Measurements from ENCODE around the gene AQP12A. TPM values are rescaled to one million over a fixed set of nuclear protein-coding genes. Genes with fewer than 3 reads are reported as not detected.

Gene AQP12A
- total and polyA plus RNA-seq, 12 donors: not detected

DNA sequence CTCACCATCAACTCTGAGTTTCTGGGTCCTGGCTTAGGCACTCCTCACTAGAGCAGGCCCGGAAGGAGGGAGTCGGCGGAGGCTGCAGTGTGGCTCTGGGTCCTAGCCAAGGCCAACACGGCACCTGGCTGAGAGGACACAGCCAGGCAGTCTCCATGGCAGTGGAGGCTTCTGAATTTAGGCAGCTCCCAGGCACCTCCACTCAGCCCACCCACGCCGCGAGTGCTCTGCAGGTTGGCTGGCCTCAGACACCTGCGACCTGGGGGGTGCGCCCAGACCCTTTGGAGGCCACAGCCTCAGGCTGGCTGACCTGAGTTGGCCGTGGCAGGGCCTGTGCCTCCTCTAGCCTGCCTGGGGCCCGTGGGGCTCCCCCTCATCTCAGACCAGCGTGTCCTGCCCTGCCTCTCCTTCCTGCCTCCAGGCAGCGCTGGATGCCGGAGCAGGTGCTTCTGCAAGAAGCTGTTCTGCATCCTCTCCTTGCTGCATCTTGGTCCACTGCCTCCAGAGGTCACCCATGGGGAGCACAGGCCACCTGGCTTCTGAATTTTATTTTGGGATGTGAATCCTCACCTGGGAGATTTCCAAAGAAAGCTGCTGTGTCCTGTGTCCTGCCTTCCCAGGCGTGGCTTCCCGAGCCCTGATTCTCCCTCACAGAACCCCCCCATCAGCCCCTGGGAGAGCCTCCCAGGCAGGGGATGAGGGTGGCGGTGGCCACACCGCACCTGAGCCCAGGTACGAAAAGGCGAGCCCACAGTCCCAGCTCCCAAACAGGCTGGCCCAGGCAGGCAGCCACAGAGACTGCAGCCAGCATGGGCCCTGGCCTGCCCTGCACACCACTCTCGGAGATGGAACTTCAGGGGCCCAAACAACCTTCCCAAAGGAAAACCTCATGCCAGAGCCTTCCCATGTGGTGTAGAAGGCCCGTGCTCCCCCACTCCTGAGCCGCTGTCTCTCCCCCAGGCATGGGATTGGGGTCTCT is 23.4 kb downstream of the AQP12A start:
- intact Hi-C loops (cut with DNase I): no loop called here
- Histone ChIP-seq H3K4me1 (replicated peaks in 1 of 2) (no peaks in the 10 kb centered on the region), H3K27ac (no peak overlapping the region), H3K36me3 (replicated peaks in 1 of 2) (no peaks in the 10 kb centered on the region), H3K4me3 (no peak overlapping the region), H3K9me3 (replicated peaks in 1 of 3) (no peaks in the 10 kb centered on the region), H3K27me3 (no peaks in the 10 kb centered on the region)
- 40 to 72% (median 70%) methylated on average over 4 to 23 of the region's 23 CpGs for WGBS, 4 donors
- no peak for DNase-seq
- TF ChIP-seq, protein P1, sequence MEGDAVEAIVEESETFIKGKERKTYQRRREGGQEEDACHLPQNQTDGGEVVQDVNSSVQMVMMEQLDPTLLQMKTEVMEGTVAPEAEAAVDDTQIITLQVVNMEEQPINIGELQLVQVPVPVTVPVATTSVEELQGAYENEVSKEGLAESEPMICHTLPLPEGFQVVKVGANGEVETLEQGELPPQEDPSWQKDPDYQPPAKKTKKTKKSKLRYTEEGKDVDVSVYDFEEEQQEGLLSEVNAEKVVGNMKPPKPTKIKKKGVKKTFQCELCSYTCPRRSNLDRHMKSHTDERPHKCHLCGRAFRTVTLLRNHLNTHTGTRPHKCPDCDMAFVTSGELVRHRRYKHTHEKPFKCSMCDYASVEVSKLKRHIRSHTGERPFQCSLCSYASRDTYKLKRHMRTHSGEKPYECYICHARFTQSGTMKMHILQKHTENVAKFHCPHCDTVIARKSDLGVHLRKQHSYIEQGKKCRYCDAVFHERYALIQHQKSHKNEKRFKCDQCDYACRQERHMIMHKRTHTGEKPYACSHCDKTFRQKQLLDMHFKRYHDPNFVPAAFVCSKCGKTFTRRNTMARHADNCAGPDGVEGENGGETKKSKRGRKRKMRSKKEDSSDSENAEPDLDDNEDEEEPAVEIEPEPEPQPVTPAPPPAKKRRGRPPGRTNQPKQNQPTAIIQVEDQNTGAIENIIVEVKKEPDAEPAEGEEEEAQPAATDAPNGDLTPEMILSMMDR (IDR thresholded peaks at IDR 0.05): no peak
- TF ChIP-seq POLR2A (IDR thresholded peaks at IDR 0.05): no peak

DNA sequence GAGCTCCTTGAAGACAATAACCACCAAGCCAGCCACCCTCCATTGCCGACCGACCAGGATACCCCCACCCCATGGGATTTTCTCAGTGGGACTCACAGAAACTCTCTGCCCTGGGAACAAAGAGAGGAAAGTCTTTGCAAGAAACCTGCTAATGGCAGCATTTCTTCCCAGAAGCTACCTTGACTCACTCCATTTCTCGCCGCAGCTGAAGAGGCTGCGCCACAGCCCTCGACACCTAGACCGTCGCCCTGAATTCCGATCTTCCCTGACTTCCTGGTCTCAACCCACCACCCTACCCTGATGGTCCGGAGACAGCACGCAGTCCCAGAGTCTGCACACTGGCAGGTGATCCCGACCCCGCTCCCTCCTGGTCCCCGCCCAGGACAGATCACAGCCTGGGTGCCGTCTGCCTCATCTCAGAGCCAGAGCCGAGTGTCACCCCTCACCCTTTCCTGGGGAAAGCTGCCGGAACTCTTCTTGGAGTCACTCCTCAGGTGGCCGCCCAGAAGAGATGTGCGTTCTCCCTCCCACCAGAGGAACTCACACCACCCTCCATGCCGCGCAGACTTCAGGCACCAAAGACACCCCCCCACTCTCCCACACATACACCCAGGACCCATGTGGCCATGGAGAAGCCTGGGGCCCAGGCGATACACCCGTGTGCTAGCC is 24.6 kb downstream of the AQP12A start:
- H3K9me3 ChIP-seq (replicated peaks in 1 of 3): no peaks in the 10 kb centered on the region
- H3K4me1 ChIP-seq (replicated peaks in 1 of 2): no peaks in the 10 kb centered on the region
- DNase-seq: no peak
- 88 to 92% (median 90%) methylated on average over 15 to 23 of the region's 23 CpGs for WGBS, 4 donors
- TF ChIP-seq POLR2A (IDR thresholded peaks at IDR 0.05): no peak
- TF ChIP-seq, protein P1 (IDR thresholded peaks at IDR 0.05): no peak
- H3K27me3 ChIP-seq: no peaks in the 10 kb centered on the region
- H3K27ac ChIP-seq: no peak overlapping the region
- intact Hi-C loops (cut with DNase I): no loop called here
- H3K36me3 ChIP-seq (replicated peaks in 1 of 2): no peaks in the 10 kb centered on the region
- no peak overlapping the region for H3K4me3 ChIP-seq

DNA sequence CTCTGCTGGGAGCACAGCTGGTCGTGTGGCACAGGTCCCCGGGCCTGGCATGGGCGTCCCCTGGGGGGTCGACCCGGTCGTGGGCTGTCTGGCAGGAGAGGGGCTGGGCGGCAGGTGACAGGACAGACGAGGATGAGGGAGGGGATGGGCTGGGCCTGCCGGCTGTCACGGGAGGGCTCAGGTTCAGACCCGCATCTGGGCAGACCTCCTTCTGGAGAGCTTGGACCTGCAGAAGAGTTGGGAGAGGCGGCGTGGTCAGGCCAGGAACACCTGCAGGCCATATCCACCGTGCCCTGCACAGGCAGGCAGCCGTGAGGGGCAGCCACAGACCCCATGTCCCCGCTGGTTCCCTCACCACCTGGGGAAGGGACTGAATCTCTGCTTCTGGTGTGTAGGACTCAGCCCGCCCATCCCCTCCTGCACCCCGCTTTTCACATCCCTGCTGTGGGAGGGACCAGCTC is 25.5 kb downstream of the AQP12A start:
- 73 to 87% (median 83%) methylated on average over 12 to 18 of the region's 18 CpGs for WGBS, 4 donors
- no peak for DNase-seq
- Histone ChIP-seq H3K4me1 (replicated peaks in 1 of 2) (no peaks in the 10 kb centered on the region), H3K36me3 (replicated peaks in 1 of 2) (no peaks in the 10 kb centered on the region), H3K4me3 (no peak overlapping the region), H3K27ac (no peak overlapping the region), H3K27me3 (no peaks in the 10 kb centered on the region), H3K9me3 (replicated peaks in 1 of 3) (no peaks in the 10 kb centered on the region)
- intact Hi-C loops (cut with DNase I): no loop called here
- TF ChIP-seq, protein P1 (IDR thresholded peaks at IDR 0.05): no peak
- no peak for TF ChIP-seq POLR2A (IDR thresholded peaks at IDR 0.05)

All from adrenal gland (tissue), 12 donors.